SK-N-SH (cell line): ENCODE data around the gene MTHFD2L.

Experiments
- EZH2phosphoT487 ChIP-seq: fragments of 200-600 bp; sonication (generic); IDR thresholded peaks from 2 replicates; pipeline ENCODE4 v1.6.1; 2017; ENCODE audit warnings: low read depth, mixed run types, mild to moderate bottlenecking, antibody characterized with exemption, moderate library complexity, borderline replicate concordance
- FOXJ3 ChIP-seq: sonication (generic); formaldehyde crosslinking; IDR thresholded peaks from 2 replicates; pipeline ENCODE4 v1.5.1; 2020; ENCODE audit warnings: mild to moderate bottlenecking, missing genetic modification reagents
- GABPA ChIP-seq: IDR thresholded peaks from 2 replicates; pipeline ENCODE4 v1.4.0; 2012; ENCODE audit warnings: low read depth, mild to moderate bottlenecking
- JUND ChIP-seq: IDR thresholded peaks from 2 replicates; pipeline ENCODE4 v1.4.0; 2012
- POLR2AphosphoS5 ChIP-seq: IDR thresholded peaks from 2 replicates; pipeline ENCODE4 v1.6.1; 2012; ENCODE audit warnings: low read depth, low read length
- REST ChIP-seq: IDR thresholded peaks from 2 replicates; pipeline ENCODE4 v1.6.1; 2012; ENCODE audit warnings: mild to moderate bottlenecking, low read depth, low read length, moderate library complexity
- SIN3A ChIP-seq: IDR thresholded peaks from 2 replicates; pipeline ENCODE4 v1.6.1; 2012; ENCODE audit warnings: low read depth, mild to moderate bottlenecking, low read length, moderate library complexity, borderline replicate concordance
- TF ChIP-seq, protein P1 (sequence below): fragments of 200-600 bp; sonication (generic); IDR thresholded peaks from 2 replicates; pipeline ENCODE4 v1.6.1; 2017; ENCODE audit warnings: antibody characterized with exemption, mild to moderate bottlenecking, moderate library complexity

DNA sequence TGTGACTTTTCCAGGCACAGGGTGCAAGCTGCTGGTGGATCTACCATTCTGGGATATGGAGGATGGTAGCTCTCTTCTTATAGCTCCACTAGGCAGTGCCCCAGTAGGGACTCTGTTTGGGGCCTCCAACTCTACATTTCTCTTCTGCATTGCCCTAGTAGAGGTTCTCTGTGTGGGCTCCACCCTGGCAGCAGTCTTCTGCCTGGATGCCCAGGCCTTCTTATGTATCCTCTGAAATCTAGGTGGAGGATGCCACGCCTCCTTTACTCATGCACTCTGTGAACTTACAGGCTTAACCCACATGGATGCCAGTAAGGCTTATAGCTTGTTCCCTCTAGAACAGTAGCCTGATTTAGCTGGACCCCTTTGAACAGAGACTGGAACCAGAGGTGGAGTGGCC lies 186.1 kb downstream of the MTHFD2L start:
- TF ChIP-seq GABPA (no peak), JUND (no peak), POLR2AphosphoS5 (no peak), FOXJ3 (CRISPR knock-in tag) (no peak), REST (no peak), EZH2phosphoT487 (no peak), SIN3A (no peak)
- TF ChIP-seq, protein P1, sequence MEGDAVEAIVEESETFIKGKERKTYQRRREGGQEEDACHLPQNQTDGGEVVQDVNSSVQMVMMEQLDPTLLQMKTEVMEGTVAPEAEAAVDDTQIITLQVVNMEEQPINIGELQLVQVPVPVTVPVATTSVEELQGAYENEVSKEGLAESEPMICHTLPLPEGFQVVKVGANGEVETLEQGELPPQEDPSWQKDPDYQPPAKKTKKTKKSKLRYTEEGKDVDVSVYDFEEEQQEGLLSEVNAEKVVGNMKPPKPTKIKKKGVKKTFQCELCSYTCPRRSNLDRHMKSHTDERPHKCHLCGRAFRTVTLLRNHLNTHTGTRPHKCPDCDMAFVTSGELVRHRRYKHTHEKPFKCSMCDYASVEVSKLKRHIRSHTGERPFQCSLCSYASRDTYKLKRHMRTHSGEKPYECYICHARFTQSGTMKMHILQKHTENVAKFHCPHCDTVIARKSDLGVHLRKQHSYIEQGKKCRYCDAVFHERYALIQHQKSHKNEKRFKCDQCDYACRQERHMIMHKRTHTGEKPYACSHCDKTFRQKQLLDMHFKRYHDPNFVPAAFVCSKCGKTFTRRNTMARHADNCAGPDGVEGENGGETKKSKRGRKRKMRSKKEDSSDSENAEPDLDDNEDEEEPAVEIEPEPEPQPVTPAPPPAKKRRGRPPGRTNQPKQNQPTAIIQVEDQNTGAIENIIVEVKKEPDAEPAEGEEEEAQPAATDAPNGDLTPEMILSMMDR = no peak
